Body of pancreas (tissue), 4 donors: ENCODE results near the gene ACTL8.

Experiments
- CTCF ChIP-seq, 7 experiments: fragments of 450-650 bp in 4 of 7; fragments of 200-600 bp in 3 of 7; sonication (generic) in 3 of 7; IDR thresholded peaks; one replicate each; pipeline ENCODE4 v1.5.1; 2016 to 2019; ENCODE audit warnings: antibody characterized with exemption in 7 of 7
- POLR2A ChIP-seq, 3 donors: fragments of 450-650 bp; IDR thresholded peaks; one replicate each; pipeline ENCODE4 v1.6.1; 2016; ENCODE audit warnings: antibody characterized with exemption in 3 of 3, mild to moderate bottlenecking in 2 of 3

GRCh38 chr1:17825273-17826164, 70.4 kb downstream of the ACTL8 start:
- TF ChIP-seq POLR2A (IDR thresholded peaks at IDR 0.05) (no peak), CTCF (IDR thresholded peaks at IDR 0.05) (no peak)
